ENCODE results near the gene HSDL1.

HSDL1 gene

DNA sequence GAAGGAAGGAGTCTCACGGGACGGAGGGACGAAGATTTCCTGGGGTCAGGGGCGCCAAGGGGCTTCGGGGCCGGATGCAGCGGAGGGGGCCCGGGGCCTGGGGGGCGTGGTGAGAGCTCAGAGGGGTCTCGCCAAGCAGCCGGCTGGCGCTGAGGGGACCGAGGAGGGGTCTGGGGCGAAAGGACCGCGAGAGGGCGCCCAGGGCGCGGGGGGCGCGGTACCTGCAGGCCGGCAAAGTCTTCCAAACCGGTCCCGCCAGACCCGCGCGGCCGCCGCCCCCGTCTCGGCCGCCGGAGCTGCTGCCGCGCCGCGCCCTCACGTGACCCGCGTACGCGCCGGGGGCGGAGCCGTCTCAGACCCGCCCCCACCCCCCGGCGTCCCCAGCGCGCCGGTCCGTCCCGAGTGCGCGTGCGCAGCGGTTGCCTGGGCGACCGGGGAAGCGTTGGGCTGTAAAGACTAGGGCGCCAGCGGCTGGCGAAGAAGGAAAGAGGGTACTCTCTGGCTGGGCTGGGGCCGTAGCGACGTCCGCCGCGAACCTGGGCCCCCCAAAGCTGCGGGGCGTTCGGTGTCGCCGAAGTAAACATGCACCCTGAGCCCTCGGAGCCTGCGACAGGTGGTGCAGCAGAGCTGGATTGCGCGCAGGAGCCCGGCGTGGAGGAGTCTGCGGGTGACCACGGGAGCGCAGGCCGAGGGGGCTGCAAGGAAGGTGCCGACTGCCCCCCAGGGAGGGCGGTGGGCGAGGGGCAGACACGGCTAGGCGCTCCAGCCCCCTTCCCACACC, at the start of gene HSDL1, which contains the start of gene DNAAF1:
Gene HSDL1 (minus strand): TSS at position 319 of the 781 bp plus-strand sequence. CDS start 13,856 bp downstream, outside the sequence.
Gene DNAAF1 (plus strand): TSS at position 450 of the 781 bp plus-strand sequence. CDS start 133 bp downstream, at position 583.
- peak; percentile 91 for DNase-seq

DNA sequence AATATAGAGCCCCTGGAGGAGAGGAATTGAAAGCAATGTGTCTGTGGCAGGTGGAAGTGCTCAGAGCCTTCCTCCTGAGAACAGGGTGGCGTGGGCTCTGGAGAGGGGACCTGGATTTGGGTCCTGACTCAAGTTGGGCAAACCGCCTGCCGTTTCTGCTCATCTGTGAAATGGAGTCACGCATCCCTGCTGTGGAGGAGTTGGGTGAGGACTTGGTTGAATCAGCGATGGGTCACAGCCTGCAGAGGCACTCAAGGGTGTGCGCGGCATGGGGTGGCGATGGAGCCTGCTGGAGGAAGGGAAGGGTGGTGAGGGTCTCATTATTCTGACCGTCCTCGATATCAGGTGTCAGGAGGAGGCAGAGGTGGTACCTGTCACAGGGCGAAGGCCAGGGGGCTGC, 49.0 kb upstream of the HSDL1 start:
- no peak for DNase-seq

DNA sequence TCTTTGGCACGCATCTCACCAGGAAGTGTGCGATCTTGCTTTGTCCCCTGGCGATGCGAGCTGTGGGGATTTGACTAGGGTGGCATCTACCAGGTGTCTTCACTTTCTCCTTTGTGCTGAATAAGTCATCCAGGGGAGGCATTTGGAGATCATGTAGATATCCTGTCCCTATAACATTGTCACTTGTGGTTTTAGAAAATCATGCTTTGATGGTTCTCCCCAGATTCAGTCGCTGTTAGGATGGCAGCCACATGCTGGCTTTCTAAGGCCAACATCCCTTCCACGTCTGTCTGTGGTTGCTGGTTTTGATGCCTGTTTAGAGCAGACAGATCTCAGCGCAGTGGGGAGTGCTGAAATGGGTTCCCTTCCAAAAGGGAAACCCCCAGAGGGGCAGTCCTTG, 48.5 kb upstream of the HSDL1 start:
- no peak for DNase-seq

DNA sequence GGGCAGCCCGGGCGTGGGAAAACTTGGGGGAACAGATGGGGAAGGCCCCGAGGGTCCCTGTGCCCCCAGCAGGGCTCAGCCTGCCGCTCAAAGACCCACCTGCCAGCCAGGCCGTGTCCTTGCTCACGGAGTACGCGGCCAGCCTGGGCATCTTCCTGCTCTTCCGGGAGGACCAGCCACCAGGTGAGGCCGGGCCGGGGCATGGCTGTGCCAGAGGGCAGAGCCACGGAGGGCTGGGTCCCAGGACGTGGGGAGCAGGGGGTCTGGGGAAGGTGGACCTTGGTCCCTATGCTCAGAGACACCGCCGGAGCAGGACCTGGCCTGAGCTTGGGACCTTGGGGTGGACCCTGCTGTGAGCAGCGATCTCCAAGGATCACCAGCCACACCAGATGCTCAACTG, 46.5 kb upstream of the HSDL1 start:
- DNase-seq, result no peak

DNA sequence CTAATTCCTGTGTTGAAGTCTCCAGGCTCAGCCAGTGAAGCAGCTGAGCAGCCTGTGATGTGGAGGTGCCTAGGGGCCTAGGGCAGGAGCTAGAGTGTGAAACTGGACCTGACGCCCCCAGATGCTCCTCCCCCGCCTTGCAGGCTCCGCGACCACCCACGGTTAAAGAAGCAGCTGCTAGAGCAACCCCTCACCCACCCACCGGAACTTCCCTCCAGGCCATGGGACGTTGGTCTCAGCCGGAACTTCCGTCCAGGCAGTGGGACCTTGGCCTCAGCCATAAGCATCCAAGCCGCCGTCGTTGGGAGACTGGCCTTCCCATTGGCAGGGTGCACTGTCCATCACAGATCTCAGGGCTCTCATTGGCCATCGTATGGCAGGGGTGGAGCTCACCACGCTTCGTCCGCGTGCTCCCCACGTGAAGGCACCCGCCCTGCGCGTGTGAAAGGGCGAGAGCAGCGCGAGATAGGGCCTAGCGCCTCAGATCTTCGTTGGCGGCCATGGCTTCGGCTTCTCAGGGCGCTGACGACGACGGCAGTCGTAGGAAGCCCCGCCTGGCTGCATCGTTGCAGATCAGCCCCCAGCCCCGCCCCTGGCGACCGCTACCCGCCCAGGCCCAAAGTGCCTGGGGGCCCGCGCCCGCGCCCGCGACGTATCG, 45.9 kb upstream of the HSDL1 start, which contains the start of gene ADAD2:
Gene ADAD2 (plus strand): TSS at position 427 of the 658 bp plus-strand sequence. CDS start 74 bp downstream, at position 501.
- DNase-seq, result no peak

DNA sequence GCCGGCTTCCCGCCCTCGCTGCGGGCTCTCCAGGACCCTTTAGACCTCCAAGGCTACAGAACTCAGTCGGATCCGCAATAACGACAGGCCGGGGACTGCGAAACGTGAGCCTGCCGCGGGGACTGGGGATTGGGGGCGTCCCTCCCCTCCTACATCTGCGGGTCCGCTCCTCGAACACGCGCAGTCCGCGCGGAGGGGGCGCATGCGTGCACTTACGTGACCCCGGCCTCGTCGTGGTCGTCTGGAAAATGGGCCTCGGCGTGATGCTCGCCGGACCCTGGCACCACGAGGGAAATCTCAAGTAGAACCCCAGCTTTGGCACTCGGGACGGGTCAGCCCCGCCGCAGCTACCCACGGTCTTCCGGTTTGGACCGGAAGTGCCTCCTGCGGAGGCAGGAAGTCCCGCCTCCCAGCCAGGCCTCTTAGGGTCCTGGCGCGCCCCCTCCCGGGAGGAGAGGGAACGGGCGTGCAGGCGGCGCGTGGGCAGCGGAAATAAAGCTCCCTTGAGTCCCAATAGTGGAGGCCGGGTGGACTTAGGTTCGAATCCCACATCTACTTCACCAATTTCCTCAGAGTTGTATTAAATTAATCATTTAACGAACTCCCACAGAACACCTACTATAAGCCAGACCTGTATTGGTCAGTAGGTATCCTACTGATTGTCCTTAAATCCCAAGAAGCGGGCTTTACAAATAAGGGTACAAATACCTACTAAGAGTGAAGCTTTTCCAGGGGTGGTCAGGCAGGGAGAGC, 41.9 kb upstream of the HSDL1 start, which contains the start of gene TAF1C:
Gene TAF1C (minus strand): TSS at position 373 of the 753 bp plus-strand sequence. CDS start 2,069 bp downstream, outside the sequence.
- DNase-seq, result peak; percentile 84

DNA sequence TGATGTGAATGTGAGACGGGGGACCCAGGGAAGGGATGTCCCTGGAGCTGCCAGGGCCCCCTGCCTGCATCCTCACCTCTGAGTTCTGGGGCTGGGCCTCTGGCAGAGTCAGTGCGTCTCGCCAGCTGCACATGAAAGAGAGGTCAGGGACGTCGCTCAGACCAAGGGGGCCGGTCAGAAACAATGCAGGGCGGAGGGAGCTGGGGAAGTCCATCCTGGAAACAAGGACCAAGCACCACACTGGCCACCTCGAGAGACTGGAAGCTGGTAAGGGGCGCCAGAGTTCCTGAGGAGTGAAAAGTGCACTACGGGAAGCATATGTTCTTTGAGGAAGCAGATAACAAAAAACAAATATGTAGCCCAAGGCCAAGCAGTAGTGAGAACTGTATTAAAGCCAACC, 39.8 kb upstream of the HSDL1 start:
- DNase-seq, result no peak

DNA sequence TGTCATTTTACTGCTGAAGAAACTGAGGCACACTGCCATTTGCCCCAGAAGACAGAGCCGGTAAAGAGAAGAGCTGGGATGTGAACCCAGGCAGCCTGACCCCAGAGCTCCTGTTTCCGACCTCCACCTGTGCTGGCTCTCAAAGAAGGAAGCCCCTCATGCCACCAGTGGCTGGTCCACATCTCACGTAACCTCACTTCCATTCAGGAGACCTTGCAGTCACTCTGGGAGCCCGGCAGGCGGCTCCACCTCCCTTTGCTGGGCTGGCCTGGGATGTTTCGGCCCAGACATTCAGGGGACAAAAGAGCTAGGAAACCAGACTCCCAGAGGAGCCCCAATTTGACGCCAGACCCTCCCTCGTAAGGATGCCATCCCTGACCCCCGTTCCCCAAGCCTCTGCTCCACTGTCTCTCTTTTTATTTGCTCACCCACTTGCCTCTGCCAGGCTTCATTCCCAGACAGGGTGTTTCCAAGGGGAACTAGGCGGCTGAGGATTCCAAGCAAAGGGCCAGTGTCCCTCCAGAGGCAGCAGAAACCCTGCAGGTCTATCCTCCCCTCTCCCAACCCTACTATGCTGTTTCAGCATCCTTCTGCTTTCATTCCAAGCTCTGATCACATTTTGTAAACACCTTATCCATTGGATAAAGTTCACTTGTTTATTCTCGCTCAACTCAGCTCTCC, 39.1 kb upstream of the HSDL1 start:
- DNase-seq, result no peak

DNA sequence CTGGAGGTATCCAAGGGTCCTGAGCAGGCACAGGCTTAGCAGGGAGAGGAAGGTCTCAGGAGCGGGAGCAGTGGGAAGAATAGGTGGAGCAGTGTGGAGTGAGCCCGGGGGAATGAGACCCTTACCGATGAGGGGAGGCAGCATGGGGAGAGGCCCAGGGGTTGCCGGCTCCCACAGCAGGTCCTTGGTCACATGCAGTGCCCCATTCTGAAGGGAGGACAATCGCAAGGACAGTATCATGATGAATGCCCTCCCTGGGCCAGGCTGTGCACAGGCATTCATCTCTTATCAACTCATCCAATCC, 38.5 kb upstream of the HSDL1 start:
- DNase-seq, result no peak

DNA sequence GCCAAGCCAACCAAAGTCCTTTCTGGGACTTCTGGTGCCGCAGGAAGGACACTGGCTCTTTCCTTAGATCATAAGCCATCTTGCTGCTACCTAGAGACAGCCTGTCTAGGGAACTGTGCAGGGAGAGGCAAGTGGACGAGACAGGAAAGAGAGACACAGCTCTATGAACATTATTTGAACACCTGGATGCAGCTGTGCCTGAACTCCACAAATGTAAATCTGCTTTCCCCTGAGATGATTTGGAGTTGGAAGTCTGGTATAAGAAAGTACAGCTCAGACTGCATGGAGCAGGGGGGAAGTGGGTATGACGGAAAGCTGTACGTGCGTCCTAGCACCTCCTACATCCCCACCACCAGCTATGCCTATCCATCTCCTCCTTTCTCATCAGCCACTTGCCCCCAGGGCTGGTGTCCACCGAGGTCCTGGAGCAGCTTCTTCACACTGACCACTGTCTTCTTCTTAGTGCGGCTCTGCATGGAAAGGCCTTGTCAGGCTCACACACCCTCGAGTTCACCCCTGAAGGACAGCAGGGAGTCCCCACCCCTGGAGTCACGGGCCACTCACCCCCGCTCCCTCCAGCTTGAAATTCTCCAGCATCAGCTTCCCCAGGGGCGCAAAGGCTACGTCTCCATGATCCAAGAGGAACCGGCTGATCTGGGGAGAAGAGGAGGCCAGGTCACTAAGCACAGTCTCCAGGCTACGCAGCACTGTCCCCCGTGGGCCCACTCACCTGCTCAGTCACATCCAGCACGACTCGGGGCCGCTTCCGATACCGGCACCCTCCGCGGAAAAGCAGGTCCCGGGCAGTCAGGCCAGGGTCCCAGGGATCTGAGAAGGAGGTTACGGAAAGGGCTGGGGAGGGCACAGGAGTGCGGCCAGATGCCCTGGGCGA, 37.9 kb upstream of the HSDL1 start:
- no peak for DNase-seq

DNA sequence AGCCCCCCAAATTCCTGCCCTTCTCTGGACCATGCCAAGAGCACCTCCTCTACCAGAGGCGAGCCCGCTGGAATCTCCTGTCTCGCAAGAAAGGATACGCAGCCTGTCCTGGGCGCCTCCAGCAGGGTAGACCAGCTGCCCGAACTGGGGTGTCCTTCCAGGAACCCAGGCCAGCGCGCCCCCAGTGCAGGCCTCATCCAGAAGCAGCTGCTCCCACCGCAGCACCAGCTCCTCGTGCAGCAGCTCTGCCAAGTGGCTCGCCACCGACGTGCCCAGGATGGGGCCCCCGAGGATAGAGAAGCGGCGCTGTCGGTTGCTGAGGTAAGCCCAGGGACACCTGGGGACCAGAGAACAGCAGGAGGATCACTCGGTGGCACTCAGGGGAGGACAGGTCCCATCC, 37.1 kb upstream of the HSDL1 start:
- no peak for DNase-seq

DNA sequence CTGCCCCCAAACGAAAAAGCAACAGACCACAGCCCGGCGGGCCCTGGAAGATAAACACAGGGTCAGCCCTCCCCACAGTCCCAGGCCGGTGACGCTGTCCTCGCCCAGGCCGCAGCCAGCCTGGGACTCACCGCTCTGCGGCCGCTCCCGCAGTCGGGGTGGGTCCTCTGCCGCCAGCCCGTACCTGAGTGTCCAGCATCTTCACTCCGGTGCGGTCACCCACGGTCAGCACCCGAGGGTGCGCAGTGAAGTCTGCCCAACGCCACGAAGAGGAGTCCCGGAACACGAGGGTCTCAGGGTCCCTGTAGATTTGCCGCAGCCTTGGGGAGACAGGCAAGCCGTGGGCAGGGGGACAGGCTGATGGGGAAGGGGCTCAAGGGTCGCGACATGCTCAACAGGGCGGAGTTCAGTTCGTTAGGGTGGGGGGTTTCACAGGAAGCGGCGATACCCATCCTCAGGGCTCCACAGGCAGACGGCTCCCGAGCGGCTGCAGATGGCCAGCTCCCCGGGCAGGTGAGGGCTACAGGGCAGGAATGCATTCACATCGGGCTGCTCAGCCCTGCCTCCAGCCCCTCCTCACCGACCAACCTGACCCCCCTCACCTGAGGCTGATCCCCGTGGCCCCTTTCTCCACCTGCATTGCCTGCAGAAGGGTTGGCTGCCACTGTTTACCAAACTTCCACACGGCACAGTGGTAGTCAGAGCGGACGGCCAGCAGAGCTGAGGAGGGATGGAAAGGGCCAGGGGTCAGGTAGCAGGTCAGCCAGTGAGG, 36.4 kb upstream of the HSDL1 start:
- no peak for DNase-seq

DNA sequence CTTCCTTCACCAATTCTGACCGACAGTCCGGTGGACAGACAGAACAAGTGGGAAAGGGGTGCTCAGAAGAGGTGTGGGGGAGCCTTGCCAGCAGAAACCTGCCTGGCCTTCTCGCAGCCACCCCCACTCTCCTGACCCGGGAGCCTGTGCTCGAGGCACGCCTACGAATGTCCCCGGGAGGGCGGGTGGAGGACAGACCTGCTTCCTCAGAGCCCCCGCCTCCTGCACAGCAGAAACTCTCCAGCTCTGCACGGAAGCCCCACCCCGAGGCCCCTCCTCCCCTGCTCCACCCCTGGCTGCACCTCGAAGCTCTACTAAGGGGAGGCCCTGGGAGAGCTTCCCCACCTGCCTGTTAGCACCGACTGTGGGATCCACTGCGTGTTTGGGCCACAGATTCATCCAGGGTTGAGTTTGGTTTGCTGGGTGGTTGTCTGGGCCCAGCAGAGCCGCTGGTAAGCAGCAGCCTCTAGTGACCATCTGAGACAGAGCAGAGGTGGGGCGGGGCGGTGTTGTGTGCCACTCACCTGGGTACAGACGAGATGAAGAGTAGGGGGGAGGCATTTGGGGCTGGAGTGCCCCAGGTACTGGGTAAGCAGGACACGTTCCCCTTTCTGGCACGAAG, 35.7 kb upstream of the HSDL1 start:
- DNase-seq, result no peak

DNA sequence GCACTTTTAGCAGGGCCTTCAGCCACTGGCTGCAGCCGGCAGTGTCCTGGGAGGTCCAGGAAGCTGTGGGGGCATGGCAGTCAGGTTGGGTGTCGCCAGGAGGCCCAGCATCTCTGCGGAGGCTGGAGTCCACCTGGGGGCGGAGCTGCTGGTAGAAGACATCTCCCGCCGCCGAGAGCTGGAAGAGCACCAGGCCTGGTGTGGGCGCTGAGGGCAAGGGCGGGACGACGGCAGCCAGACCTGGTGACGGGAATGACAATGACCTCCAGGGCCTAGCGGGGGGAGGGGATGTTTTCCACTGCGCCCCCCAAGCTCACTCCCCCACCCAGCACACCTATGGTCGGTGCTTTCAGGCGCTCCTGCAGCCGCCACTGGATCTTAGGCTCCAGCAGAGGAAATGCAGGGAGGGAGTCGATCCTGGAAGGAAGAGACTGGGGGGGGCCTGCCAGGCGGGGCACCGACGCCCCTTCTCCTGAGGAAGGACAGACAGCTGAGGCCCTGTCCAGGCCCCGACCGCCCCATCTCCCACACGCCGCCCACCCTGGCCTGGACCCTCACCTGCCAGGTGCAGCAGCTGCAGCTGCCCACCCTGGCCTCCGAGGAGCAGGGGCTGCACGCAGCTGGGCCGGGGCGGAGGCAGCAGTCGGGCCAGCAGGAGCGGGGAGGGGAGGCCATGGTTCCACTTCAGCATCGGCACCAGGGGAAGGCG, 34.8 kb upstream of the HSDL1 start:
- DNase-seq, result no peak

DNA sequence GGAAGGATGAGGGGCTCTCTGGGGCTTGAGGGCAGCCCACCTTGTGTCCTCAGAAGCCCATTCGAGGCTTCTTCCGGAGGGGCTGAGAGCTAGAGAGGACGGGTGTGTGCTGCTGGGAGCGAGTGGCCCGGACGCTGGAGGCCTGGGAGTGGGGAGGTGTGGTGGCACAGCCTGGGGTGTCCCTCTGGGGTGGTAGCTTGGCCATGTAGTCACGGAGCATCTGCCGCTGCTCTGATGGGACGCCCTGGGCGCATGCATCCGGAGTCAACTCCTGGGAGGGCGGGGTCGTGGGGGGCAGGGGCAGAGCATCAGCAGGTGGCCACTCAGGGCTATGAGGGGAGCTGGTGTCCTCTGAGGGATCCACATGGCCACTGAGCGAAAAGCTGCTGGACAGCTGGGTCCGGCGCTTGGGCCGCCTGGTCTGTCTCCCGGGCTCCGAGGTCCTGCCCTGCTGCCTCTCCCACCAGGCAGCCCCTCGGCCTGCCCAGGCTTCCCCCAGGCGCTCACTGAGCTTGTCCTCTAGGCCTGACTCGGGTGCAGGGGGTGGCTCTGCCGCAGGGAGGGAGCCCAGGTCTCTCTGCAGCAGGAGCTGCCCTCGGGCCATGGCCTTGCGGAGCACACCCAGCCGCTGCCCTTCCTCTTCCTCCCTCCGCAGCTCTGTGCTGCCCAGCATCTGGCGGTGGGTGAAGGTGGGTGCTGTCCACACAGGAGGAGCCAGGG, 34.1 kb upstream of the HSDL1 start:
- no peak for DNase-seq

DNA sequence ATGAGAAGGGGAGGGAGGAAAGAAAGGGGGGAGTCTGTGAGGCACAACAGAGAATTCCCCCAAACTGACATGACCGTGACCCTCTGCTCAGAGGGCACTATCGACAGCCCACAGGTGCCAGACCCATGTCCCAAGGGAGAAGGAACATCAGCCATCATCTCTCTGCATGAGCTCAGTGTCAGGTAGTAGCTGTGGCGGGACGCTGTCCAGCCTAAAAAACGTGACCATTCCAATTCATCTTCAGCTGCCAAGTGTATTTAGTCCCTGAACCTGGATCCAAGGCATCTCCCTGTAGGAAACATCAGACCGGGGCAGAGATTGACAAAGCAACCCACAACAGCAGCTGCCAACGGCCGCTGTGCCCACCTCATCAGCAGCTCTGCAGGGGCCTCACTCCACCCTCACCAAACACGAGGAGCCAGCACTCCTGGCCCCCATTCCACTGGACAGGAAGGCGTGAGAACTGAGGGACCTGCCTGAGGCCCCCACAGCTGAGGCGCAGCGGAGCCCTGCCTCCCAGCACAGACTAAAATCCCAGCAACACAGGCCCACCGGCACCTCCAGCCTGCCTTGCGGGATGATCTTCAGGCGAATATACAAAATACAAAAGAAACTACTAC, 33.3 kb upstream of the HSDL1 start:
- no peak for DNase-seq

DNA sequence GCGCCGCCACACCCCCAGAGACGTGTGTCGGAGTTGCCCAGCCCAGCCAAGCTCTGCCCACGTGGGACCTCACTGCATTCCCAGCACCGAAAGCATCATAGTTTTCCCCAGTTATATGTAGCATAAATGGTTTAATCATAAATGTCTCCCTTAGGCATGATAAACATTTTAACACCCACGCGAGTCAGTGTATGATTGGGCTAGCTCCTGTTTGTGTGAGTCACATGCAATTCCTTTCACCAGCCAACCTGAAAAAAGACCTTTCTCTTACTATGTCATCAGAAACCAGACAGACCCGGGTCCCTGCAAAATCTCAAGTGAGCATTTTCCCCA, 32.7 kb upstream of the HSDL1 start:
- no peak for DNase-seq

DNA sequence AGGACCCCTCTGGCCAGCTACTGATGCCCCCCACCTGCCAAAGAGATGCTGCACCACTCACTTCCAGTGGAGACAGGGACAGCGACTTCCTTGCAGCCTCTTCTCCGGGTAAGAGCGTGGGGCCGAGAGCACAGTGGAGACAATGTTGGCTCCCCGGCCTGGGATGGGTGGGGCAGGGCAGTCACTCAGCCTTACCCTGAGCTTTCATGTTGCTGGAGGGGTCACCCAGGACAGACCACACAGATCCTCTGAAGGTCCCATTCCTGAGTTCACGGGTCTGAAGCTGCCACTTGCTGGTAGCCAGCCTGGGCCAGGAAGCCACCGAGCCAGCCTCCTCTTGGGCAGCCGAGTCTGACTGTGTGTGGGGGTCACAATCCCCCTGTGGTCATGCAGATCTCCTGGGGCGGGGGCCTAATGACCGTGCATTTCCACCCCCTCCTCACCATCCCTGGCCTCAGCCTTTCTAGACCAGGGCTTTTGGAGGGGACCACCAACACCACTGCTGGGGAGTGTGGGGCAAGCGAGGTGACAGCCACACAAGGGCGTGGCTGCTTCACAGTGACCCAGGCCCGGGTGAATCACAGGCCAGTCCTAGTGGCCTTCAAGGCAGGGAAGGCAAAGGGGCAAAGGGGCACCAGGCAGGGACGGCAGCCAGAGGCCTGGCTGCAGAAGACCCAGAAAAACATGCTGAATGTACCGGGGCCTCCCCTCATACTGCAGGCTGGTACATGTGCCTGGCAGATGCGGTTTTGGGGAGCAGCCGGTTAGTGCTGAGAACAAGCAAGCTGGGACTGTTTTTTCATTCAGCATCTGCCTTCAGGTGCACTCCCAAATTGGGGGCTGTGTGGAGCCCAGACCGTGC, 31.4 kb upstream of the HSDL1 start:
- no peak for DNase-seq
